Umbilical cord (tissue), 2 donors: Measurements from ENCODE around the gene CFP. TPM values are rescaled to one million over a fixed set of nuclear protein-coding genes. Genes with fewer than 3 reads are reported as not detected.
"Not testable (repeated sequence)": the region's sequence is repeated elsewhere in the genome, so short reads cannot be mapped to it uniquely, and the experiment has no call there.

Source experiments
- DNase-seq: peaks from one replicate; pipeline ENCODE4 v3.0.0-alpha.2; 2015; ENCODE audit warnings: low spot score
- total RNA-seq: library from RNA; depleted of rRNA; stranded (reverse); fragments of >200 nt; gene quantifications from one replicate; pipeline ENCODE4 v1.2.3, GENCODE V29; 2014; ENCODE audit warnings: low replicate concordance; ENCODE audit not compliant: insufficient read depth

The CFP gene
- total RNA-seq, 1 donor from 2014 or later, result 0.96 TPM

- DNase-seq, result no peak
Observed at GRCh38 chrX:47607091-47607490, 22.6 kb downstream of the CFP start.

- DNase-seq, result no peak
Observed at GRCh38 chrX:47605024-47605423, 24.7 kb downstream of the CFP start.

GRCh38 chrX:47603125-47603524 lies 26.6 kb downstream of the CFP start:
- not testable (repeated sequence) for DNase-seq

GRCh38 chrX:47597222-47597621 lies 32.5 kb downstream of the CFP start:
- no peak for DNase-seq

GRCh38 chrX:47596256-47596655 lies 33.5 kb downstream of the CFP start:
- peak; percentile 49 for DNase-seq

GRCh38 chrX:47595716-47596251 lies 33.9 kb downstream of the CFP start:
- DNase-seq, result peak; percentile 69

- no peak for DNase-seq
Observed at GRCh38 chrX:47593522-47593921, 36.2 kb downstream of the CFP start.

- DNase-seq, result no peak
Observed at GRCh38 chrX:47590984-47591383, 38.7 kb downstream of the CFP start.

GRCh38 chrX:47587906-47588735 lies 41.6 kb downstream of the CFP start:
- DNase-seq, result no peak

- DNase-seq, result no peak
Observed at GRCh38 chrX:47587091-47587891, 42.4 kb downstream of the CFP start.

GRCh38 chrX:47586043-47586787 lies 43.5 kb downstream of the CFP start:
- no peak for DNase-seq

- DNase-seq, result no peak
Observed at GRCh38 chrX:47585273-47585672, 44.5 kb downstream of the CFP start.

- DNase-seq, result no peak
Observed at GRCh38 chrX:47584714-47585113, 45.0 kb downstream of the CFP start.

GRCh38 chrX:47583240-47583861 lies 46.4 kb downstream of the CFP start:
- no peak for DNase-seq

- peak; percentile 95 for DNase-seq
Observed at GRCh38 chrX:47581731-47582647, 47.7 kb downstream of the CFP start, which contains the start of gene TIMP1. TSS of gene TIMP1 (plus strand) at chrX:47582436. CDS start at chrX:47583416, 980 bp downstream.

GRCh38 chrX:47579537-47579936 lies 50.2 kb downstream of the CFP start:
- DNase-seq, result no peak

- no peak for DNase-seq
Observed at GRCh38 chrX:47578692-47579091, 51.0 kb downstream of the CFP start.

GRCh38 chrX:47577901-47578300 lies 51.8 kb downstream of the CFP start:
- no peak for DNase-seq

GRCh38 chrX:47577424-47577823 lies 52.3 kb downstream of the CFP start:
- DNase-seq, result no peak
